A673 (cell line): ENCODE measurements around the gene SESN1. TPM values are rescaled to one million over a fixed set of nuclear protein-coding genes. Genes with fewer than 3 reads are reported as not detected.
A peak's percentile ranks its signal among the peaks of the same experiment; 100 is the strongest.

ENCODE experiments used
- BruUV-seq: library from RNA; stranded (reverse); fragments of 400-500 nt; replicated peaks from 2 replicates; lab custom pipeline; 2021; lab: Mats Ljungman, UMichigan
- CTCF ChIA-PET: fragments of 300-600 bp; sonication (Branson Sonifier 250); formaldehyde crosslinking; loops from one replicate; lab custom pipeline; 2022; ENCODE audit warnings: antibody characterized with exemption; lab: Charles Lee
- POLR2A ChIA-PET: fragments of 300-600 bp; sonication (Branson Sonifier 250); formaldehyde crosslinking; loops from one replicate; lab custom pipeline; 2022; ENCODE audit warnings: antibody characterized with exemption; ENCODE audit not compliant: low non-redundant PET; lab: Charles Lee
- DNase-seq: peaks from one replicate; pipeline ENCODE4 v3.0.0-alpha.2; 2015; ENCODE audit warnings: low spot score
- H3K27ac ChIP-seq: fragments of 200-600 bp; sonication (generic); 2 replicates; pipeline ENCODE4 v1.5.1; 2016; ENCODE audit warnings: mixed run types, low read depth, mild to moderate bottlenecking, mixed read lengths, antibody characterized with exemption, low read length; ENCODE audit not compliant: poor library complexity, severe bottlenecking
- H3K27me3 ChIP-seq: fragments of 200-600 bp; sonication (generic); replicated peaks from 2 replicates; pipeline ENCODE4 v1.6.1; 2017; ENCODE audit warnings: mixed run types, low read depth, mild to moderate bottlenecking, mixed read lengths, antibody characterized with exemption, low read length; ENCODE audit not compliant: insufficient read depth, poor library complexity
- H3K36me3 ChIP-seq: fragments of 200-600 bp; sonication (generic); 2 replicates; pipeline ENCODE4 v1.6.1; 2016; ENCODE audit warnings: mixed run types, mild to moderate bottlenecking, mixed read lengths, antibody characterized with exemption, low read length; ENCODE audit not compliant: insufficient read depth, poor library complexity, severe bottlenecking
- H3K4me1 ChIP-seq: fragments of 200-600 bp; sonication (generic); 2 replicates; pipeline ENCODE4 v1.6.1; 2017; ENCODE audit warnings: mixed run types, mild to moderate bottlenecking, mixed read lengths, antibody characterized with exemption, low read length; ENCODE audit not compliant: insufficient read depth, poor library complexity, severe bottlenecking
- H3K4me3 ChIP-seq: fragments of 200-600 bp; sonication (generic); 2 replicates; pipeline ENCODE4 v1.5.1; 2016; ENCODE audit warnings: low read depth, mixed run types, mild to moderate bottlenecking, mixed read lengths, low read length; ENCODE audit not compliant: poor library complexity, severe bottlenecking
- H3K9me3 ChIP-seq: fragments of 200-600 bp; sonication (generic); 2 replicates; pipeline ENCODE4 v1.6.1; 2016; ENCODE audit warnings: mixed run types, low read depth, mild to moderate bottlenecking, mixed read lengths, antibody characterized with exemption, low read length; ENCODE audit not compliant: poor library complexity, severe bottlenecking
- EZH2 ChIP-seq: fragments of 200-600 bp; sonication (generic); IDR thresholded peaks from 2 replicates; pipeline ENCODE4 v1.6.1; 2017; ENCODE audit warnings: borderline replicate concordance, low read depth, mild to moderate bottlenecking, mixed read lengths, antibody characterized with exemption, low read length; ENCODE audit not compliant: poor library complexity, severe bottlenecking
- intact Hi-C: fragments of 100-400 bp; cut with micrococcal nuclease; formaldehyde crosslinking; loops from one replicate; pipeline ENCODE4 v1.10.0; 2022; ENCODE audit not compliant: unreplicated experiment
- total RNA-seq: library from RNA; stranded (reverse); gene quantifications from 2 replicates; pipeline ENCODE4 v1.2.3, GENCODE V29; 2021
- TF ChIP-seq, protein P1 (sequence below): fragments of 300-800, 200-600 bp; sonication (generic); conservative IDR thresholded peaks from 2 replicates; pipeline ENCODE4 v1.5.1; 2017; ENCODE audit warnings: low read depth, mild to moderate bottlenecking, antibody characterized with exemption, low read length, moderate library complexity, mixed read lengths

Gene SESN1
- total RNA-seq, 1 experiment from 2014 or later = 4.1 TPM

DNA sequence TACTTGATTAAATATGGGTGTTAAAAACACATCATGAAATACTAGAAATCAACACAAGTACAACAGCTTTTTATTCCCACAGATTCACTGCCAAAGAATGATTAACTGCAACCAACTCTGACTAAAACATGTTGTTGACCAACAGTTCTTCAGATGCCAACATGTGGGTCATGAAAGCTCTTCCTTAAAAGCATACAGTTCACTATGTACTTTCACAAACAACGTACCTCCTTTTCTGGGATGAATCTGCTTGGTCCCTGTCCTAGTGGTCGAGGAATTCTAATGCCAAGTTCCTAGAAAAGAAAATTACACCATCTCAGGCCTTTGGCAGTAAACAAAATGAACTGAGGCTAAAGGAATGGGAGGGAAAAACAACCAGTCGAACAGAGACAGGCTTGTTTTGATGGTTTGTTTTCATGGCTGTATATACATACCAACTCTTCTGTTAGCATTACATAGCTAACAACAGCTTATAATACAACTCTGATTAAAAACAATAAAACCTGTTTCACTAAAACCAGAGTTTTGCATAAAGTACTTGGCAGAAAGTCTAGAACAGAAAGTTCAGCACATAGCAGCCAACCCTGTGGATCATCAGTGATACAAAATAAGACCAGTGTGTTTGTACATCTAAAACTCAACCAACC lies 92.5 kb downstream of the SESN1 start:
- intact Hi-C loops = no loop called here
- BruUV-seq = no TSS peak
- no peak for DNase-seq

DNA sequence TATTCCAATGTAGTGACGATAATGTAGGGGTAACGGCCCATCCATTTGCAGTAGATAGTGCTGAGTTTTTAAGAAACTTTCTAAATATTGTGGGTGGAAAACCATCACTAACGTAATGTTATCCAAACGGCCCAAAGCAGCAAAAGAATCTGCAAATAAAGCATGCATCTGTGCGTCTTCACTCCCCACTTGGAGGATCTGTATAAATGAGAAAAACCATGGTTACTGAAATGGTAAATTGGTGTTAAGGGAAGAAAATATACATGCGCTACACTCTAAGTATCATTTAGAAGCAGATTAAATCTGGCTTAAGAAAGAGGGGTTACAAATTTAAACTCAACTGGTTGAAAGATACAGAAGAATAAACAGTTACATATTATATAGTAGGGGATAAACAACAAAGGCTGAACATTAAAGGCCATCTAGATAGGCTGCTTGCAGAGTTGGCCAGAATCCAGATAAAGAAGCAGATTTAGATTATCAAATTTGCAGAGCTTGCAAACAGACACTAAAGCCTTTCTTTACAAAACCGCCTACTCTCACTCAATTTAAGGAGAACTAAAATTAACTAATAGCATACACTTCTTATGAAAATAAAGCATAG lies 93.3 kb downstream of the SESN1 start:
- no peaks in the 10 kb centered on the region for H3K36me3 ChIP-seq
- CTCF ChIA-PET = no interaction called here
- POLR2A ChIA-PET = no interaction called here
- intact Hi-C loops = no loop called here
- H3K27ac ChIP-seq = no peak overlapping the region
- TF ChIP-seq, protein P1, sequence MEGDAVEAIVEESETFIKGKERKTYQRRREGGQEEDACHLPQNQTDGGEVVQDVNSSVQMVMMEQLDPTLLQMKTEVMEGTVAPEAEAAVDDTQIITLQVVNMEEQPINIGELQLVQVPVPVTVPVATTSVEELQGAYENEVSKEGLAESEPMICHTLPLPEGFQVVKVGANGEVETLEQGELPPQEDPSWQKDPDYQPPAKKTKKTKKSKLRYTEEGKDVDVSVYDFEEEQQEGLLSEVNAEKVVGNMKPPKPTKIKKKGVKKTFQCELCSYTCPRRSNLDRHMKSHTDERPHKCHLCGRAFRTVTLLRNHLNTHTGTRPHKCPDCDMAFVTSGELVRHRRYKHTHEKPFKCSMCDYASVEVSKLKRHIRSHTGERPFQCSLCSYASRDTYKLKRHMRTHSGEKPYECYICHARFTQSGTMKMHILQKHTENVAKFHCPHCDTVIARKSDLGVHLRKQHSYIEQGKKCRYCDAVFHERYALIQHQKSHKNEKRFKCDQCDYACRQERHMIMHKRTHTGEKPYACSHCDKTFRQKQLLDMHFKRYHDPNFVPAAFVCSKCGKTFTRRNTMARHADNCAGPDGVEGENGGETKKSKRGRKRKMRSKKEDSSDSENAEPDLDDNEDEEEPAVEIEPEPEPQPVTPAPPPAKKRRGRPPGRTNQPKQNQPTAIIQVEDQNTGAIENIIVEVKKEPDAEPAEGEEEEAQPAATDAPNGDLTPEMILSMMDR = no peak
- TF ChIP-seq EZH2 = no peak
- H3K27me3 ChIP-seq = no peaks in the 10 kb centered on the region
- H3K4me3 ChIP-seq = no peak overlapping the region
- DNase-seq = peak; percentile 24
- H3K9me3 ChIP-seq = no peaks in the 10 kb centered on the region
- BruUV-seq = no TSS peak
- peaks cover 4% of the 10 kb centered on the region for H3K4me1 ChIP-seq

More for the DNA sequence above, 92.5 kb downstream of the SESN1 start:
- Histone ChIP-seq H3K4me1 (peaks cover 4% of the 10 kb centered on the region), H3K27ac (no peak overlapping the region), H3K36me3 (no peaks in the 10 kb centered on the region), H3K4me3 (no peak overlapping the region), H3K9me3 (no peaks in the 10 kb centered on the region), H3K27me3 (no peaks in the 10 kb centered on the region)
- ChIA-PET POLR2A (no interaction called here), CTCF (no interaction called here)
- no peak for TF ChIP-seq EZH2
- TF ChIP-seq, protein P1 = no peak

DNA sequence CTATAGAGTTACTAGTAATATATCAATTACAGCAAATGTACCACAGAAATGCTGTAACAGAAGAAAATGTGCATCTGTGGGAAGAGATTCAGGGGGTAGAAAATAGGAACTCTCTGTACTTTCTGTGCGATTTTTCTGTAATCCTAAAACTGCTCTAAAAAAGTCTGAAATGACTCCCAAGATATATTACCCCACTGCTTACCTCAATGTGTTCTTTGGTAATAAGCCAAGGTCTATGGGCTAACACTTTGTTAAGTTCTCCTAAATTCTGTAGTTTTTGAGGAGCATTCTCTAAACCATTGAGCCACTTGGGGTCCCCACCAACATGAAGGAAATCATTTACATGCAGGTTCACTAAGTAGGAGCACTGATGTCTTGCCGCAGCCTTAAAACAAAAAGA lies 94.4 kb downstream of the SESN1 start:
- no peak for DNase-seq
- no peaks in the 10 kb centered on the region for H3K27me3 ChIP-seq
- ChIA-PET POLR2A (no interaction called here), CTCF (no interaction called here)
- BruUV-seq = no TSS peak
- no peak for TF ChIP-seq EZH2
- TF ChIP-seq, protein P1 = no peak
- H3K4me3 ChIP-seq = no peak overlapping the region
- intact Hi-C loops = no loop called here
- H3K27ac ChIP-seq = no peak overlapping the region
- no peaks in the 10 kb centered on the region for H3K36me3 ChIP-seq
- H3K4me1 ChIP-seq = peaks cover 4% of the 10 kb centered on the region
- no peaks in the 10 kb centered on the region for H3K9me3 ChIP-seq
